ENCODE measurements around the gene SLC35F4.

DNA sequence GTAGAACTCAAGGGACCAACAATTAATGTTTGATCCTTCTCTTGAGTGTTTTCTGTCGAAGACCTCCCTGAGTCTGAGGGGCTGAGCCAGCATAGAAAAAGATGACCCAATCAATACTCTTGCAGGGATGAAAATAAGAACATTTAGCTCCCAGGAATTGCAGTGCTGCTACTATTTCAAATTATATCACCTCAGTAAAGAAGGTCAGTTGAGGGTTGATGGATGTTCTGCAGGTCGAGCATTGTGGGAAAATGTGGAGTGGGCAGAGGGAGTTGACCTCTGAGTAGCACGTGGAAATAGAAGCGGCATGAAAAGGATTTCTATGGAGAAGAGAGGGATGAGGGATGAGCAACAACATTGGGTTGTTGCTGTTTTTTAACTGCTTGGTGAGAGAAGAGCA lies 297.3 kb downstream of the SLC35F4 start:
- TF ChIP-seq POLR2A (IDR thresholded peaks at IDR 0.05; ENCODE audit: extremely low read depth, insufficient read length): no peak
- TF ChIP-seq, protein P1, sequence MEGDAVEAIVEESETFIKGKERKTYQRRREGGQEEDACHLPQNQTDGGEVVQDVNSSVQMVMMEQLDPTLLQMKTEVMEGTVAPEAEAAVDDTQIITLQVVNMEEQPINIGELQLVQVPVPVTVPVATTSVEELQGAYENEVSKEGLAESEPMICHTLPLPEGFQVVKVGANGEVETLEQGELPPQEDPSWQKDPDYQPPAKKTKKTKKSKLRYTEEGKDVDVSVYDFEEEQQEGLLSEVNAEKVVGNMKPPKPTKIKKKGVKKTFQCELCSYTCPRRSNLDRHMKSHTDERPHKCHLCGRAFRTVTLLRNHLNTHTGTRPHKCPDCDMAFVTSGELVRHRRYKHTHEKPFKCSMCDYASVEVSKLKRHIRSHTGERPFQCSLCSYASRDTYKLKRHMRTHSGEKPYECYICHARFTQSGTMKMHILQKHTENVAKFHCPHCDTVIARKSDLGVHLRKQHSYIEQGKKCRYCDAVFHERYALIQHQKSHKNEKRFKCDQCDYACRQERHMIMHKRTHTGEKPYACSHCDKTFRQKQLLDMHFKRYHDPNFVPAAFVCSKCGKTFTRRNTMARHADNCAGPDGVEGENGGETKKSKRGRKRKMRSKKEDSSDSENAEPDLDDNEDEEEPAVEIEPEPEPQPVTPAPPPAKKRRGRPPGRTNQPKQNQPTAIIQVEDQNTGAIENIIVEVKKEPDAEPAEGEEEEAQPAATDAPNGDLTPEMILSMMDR (IDR thresholded peaks at IDR 0.05; ENCODE audit: low read depth, low read length): no peak
- TF ChIP-seq, protein P2, sequence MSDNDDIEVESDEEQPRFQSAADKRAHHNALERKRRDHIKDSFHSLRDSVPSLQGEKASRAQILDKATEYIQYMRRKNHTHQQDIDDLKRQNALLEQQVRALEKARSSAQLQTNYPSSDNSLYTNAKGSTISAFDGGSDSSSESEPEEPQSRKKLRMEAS (IDR thresholded peaks at IDR 0.05; ENCODE audit: low read depth, low read length): no peak

All from NB4 (cell line).